Breast epithelium (tissue), 4 donors: ENCODE data around the gene CSF3. TPM values are rescaled to one million over a fixed set of nuclear protein-coding genes. Genes with fewer than 3 reads are reported as not detected.

Experiments
- DNase-seq, 2 donors: peaks; one replicate each; pipeline ENCODE4 v3.0.0-alpha.2; 2019; ENCODE audit warnings: low spot score in 2 of 2
- H3K27ac ChIP-seq, 2 donors: fragments of 200-600 bp; sonication (generic) in 1 of 2; one replicate each; pipeline ENCODE4 v1.5.1; 2016 to 2019; ENCODE audit warnings: mild to moderate bottlenecking in 1 of 2
- H3K27me3 ChIP-seq, 2 donors: fragments of 200-600 bp; sonication (generic) in 1 of 2; one replicate each; pipeline versions ENCODE4 v1.5.1 to v1.6.0; 2017 to 2019; ENCODE audit warnings: control low read depth in 1 of 2, mild to moderate bottlenecking in 1 of 2
- H3K36me3 ChIP-seq: fragments of 200-600 bp; one replicate; pipeline ENCODE4 v1.5.1; 2019
- H3K4me1 ChIP-seq, 2 donors: fragments of 200-600 bp; sonication (generic); one replicate each; pipeline ENCODE4 v1.5.1; 2016 to 2019; ENCODE audit warnings: control low read depth in 1 of 2
- H3K4me3 ChIP-seq, 3 donors: fragments of 200-600 bp; sonication (generic); 1 replicate in 2 of 3; 2 replicates in 1 of 3; pipeline ENCODE4 v1.5.1; 2016 to 2019; ENCODE audit warnings: mild to moderate bottlenecking in 3 of 3, moderate library complexity in 2 of 3
- H3K9me3 ChIP-seq, 2 donors: fragments of 200-600 bp; sonication (generic) in 1 of 2; one replicate each; pipeline ENCODE4 v1.5.1; 2016 to 2019; ENCODE audit warnings: control low read depth in 1 of 2
- POLR2A ChIP-seq: fragments of 450-650 bp; IDR thresholded peaks from one replicate; pipeline ENCODE4 v1.6.1; 2016; ENCODE audit warnings: antibody characterized with exemption, mild to moderate bottlenecking, moderate library complexity
- POLR2AphosphoS5 ChIP-seq, 3 donors: sonication (generic); formaldehyde crosslinking; IDR thresholded peaks; one replicate each; pipeline ENCODE4 v1.6.1; 2017; ENCODE audit warnings: antibody characterized with exemption in 3 of 3
- intact Hi-C: fragments of 100-400 bp; cut with DNase I; formaldehyde crosslinking; loops from one replicate; pipeline ENCODE4 v1.15.1; 2023; ENCODE audit warnings: low total_unique reads
- total RNA-seq, 3 donors: library from RNA; depleted of rRNA; stranded (reverse); fragments of >200 nt; gene quantifications; one replicate each; pipeline ENCODE4 v1.1.0, GENCODE V29; 2016
- TF ChIP-seq, protein P1 (sequence below), 3 donors: fragments of 450-650 bp; IDR thresholded peaks; one replicate each; pipeline ENCODE4 v1.5.1; 2016 to 2017; ENCODE audit warnings: antibody characterized with exemption in 3 of 3, mild to moderate bottlenecking in 3 of 3, moderate library complexity in 3 of 3

CSF3 gene
- total RNA-seq, 3 donors from 2014 or later = 0.32 to 13.0 TPM; not detected in 1

DNA sequence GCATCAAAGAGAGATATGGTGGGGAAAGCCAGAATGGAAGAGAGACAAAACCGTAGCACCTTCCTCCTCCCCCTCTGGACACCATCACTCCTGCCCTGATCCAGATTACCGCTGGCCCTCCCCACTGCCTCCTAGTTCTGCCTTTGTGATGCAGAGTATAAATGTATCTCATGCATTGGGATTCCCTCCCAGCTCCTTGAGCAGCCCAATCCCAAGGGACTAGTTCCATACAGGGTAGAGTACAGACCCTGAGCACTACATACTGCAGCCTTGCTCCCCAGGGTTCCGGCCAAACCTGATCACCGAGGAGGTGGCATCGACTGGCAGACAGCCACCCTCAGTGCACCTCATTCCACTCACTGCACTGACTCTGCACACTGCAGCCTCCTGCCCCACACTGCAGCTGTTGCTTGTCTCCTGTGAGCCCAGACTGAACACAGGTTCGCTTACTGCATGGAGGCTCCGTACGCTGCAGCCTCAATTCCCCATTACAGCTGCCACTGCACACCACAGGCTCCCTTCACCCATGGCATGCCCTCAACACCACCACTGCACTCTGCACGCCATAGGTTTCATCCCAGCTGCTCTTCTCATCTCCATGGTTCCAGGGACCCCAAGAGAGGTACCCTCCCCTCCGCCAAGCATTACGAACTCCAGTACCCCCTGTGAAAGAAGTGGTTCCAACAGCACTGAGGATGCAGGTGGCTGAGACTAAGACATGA is 45.8 kb downstream of the CSF3 start:
- intact Hi-C loops = loop anchor here (10.0 kb wide), 1 partner anchor 54 kb away; no protein-coding TSS in a partner anchor
- H3K9me3 ChIP-seq = no peaks in the 10 kb centered on the region
- no peak for DNase-seq
- H3K36me3 ChIP-seq = no peaks in the 10 kb centered on the region
- peaks cover 8 to 17% of the 10 kb centered on the region in 2 donors for H3K4me1 ChIP-seq
- no peak overlapping the region for H3K4me3 ChIP-seq
- TF ChIP-seq POLR2AphosphoS5 (IDR thresholded peaks at IDR 0.05) (no peak), POLR2A (no peak)
- TF ChIP-seq, protein P1, sequence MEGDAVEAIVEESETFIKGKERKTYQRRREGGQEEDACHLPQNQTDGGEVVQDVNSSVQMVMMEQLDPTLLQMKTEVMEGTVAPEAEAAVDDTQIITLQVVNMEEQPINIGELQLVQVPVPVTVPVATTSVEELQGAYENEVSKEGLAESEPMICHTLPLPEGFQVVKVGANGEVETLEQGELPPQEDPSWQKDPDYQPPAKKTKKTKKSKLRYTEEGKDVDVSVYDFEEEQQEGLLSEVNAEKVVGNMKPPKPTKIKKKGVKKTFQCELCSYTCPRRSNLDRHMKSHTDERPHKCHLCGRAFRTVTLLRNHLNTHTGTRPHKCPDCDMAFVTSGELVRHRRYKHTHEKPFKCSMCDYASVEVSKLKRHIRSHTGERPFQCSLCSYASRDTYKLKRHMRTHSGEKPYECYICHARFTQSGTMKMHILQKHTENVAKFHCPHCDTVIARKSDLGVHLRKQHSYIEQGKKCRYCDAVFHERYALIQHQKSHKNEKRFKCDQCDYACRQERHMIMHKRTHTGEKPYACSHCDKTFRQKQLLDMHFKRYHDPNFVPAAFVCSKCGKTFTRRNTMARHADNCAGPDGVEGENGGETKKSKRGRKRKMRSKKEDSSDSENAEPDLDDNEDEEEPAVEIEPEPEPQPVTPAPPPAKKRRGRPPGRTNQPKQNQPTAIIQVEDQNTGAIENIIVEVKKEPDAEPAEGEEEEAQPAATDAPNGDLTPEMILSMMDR (IDR thresholded peaks at IDR 0.05) = no peak
- H3K27ac ChIP-seq = no peak overlapping the region
- no peaks in the 10 kb centered on the region for H3K27me3 ChIP-seq

DNA sequence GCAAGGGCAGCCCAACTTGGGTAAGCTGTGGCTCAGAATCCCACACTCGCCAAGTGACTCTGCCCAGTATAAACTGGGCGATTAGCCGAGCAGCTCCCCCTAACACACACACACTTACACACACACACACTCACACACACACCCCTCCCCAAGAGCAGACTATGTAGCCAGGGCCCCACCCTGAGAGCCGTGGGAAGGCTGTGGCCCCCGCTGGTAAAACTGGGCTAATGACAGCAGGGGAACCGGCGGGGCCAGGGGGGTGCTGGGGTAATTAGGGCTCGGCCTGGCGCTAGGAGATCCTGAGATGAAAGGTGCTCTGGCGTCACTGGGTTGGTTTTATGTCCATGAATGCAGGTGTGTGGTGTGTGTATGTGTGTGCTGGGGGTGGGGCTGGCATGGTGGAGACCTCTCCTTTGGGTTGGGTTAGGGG is 46.4 kb downstream of the CSF3 start:
- H3K27me3 ChIP-seq = no peaks in the 10 kb centered on the region
- peaks cover 8 to 18% of the 10 kb centered on the region in 2 donors for H3K4me1 ChIP-seq
- H3K9me3 ChIP-seq = no peaks in the 10 kb centered on the region
- intact Hi-C loops = loop anchor here (10.0 kb wide), 1 partner anchor 53 kb away; no protein-coding TSS in a partner anchor
- TF ChIP-seq, protein P1 (IDR thresholded peaks at IDR 0.05) = no peak
- TF ChIP-seq POLR2A (no peak), POLR2AphosphoS5 (IDR thresholded peaks at IDR 0.05) (no peak)
- H3K27ac ChIP-seq = peak overlapping the region in 1 of 2 donors; percentile 32
- H3K36me3 ChIP-seq = no peaks in the 10 kb centered on the region
- H3K4me3 ChIP-seq = no peak overlapping the region
- DNase-seq = no peak

DNA sequence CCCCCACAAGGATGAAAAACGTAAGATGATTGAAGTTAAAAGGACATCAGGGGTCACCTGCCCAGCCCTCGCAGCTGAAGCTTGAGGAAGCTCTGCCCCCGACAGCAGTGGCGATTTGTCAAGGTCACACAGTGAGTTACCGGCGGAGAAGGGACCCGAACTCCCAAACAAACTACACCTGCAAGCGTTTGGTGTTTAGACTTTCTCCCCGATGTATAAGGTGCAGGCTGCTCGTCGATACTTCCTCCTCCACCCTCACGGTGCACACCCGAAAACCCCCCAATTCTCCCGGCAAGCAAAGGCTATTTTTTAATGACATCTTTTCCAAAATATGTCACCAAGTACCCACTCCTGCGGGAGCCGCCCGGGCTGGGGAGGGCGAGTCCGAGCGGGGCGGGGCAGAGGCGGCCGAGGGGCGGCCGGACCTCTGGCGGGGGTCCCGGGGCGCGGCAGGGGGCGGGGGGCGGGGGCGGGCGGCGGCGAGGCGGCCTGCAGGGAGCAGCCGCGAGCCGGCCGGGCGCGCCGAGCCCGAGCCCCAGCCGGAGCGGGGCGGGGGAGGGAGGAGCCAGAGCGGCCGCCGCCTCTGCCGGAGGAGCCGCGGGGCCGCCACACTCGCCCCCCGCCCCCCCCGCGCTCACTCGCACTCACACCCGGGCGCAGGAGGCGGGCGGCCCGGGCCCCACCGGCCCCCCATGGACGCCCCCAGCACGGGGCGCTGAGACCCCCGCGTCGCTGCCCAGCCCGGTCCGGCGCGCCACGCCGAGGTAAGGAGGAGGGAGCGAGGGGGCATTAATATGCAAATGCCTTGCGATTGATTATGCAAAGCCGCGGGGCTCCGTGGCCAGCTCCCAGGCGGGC is 47.3 kb downstream of the CSF3 start, which contains the start of gene THRA:
Gene THRA (plus strand): TSS at position 637 of the 858 bp plus-strand sequence. CDS start 11,524 bp downstream, outside the sequence.
- H3K9me3 ChIP-seq = no peaks in the 10 kb centered on the region
- intact Hi-C loops = loop anchor here (10.0 kb wide), 1 partner anchor 52 kb away; no protein-coding TSS in a partner anchor
- H3K27ac ChIP-seq = peak within 1 kb of the TSS; percentile 96 to 98
- H3K36me3 ChIP-seq = no peaks in the 10 kb centered on the region
- no peaks in the 10 kb centered on the region for H3K27me3 ChIP-seq
- TF ChIP-seq POLR2AphosphoS5 (IDR thresholded peaks at IDR 0.05) (peak in 1 of 3 donors; percentile 2), POLR2A (no peak)
- H3K4me3 ChIP-seq = peak within 1 kb of the TSS; percentile 87 to 100 (median 100)
- DNase-seq = peak in 1 of 2 donors; percentile 47
- peaks cover 8 to 18% of the 10 kb centered on the region in 2 donors for H3K4me1 ChIP-seq

DNA sequence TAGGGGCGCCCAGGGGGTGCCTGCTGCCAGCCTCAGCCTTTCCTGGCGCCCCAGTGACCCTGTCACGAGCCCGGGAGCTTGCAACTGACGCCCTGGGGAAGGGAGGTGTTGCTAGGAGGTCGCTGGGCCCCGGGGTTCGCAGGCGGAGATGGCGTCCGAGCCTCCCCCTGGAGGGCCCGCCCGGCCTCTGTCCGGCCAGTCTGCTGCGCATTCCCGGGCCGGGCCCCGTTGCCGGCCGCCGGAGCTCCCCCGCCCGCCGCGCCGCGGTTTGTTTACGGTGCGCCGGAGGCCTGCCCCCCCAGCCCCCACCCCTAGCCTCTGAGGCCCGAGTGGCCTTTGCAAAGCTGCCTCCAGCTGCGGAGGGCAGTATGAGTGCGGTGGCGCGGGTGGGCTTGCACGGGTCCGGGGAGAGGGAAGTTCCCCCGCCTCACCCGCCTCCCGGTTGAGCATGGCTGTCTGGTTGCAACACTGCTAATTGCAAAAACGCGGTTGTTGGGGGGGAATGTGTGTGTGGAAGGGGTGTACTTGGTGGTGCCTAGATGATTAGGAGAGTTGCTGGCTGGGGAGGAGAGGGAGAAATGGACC is 48.0 kb downstream of the CSF3 start:
- H3K27me3 ChIP-seq = no peaks in the 10 kb centered on the region
- H3K27ac ChIP-seq = peak overlapping the region; percentile 96 to 98
- intact Hi-C loops = loop anchor here (10.0 kb wide), 1 partner anchor 52 kb away; no protein-coding TSS in a partner anchor
- peaks cover 8 to 18% of the 10 kb centered on the region in 2 donors for H3K4me1 ChIP-seq
- DNase-seq = no peak
- H3K4me3 ChIP-seq = peak overlapping the region; percentile 87 to 100 (median 100)
- no peaks in the 10 kb centered on the region for H3K9me3 ChIP-seq
- H3K36me3 ChIP-seq = no peaks in the 10 kb centered on the region
- TF ChIP-seq POLR2AphosphoS5 (IDR thresholded peaks at IDR 0.05) (peak in 1 of 3 donors; percentile 9), POLR2A (no peak)
- TF ChIP-seq, protein P1 (IDR thresholded peaks at IDR 0.05) = no peak

DNA sequence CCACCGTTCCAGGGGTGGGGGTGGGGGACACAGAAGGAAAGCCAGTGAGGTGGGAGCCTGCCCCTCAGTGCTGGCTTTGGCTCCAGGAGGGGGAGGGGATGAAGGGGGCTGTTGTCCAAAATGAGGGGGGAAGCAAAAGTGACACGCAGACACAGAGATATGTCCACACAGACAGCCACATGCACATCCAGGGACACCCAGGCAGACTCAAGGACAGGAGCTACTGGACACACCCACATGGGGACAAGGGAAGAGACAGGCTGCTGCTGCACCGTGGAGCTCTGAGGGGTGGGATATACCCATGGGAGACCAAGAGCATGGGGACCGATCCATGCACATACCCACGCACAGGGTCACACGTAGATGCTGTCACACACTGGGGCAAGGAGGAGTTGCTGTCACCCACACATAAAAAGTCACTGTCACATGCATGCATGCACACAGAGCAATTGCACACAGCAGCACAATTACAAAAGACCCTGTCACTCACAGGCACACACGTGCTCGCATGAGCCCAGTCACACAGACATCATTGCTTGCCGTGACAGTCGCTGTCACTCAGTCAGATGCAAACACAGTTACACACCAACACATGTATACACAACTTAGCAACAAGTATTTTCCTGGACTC is 48.8 kb downstream of the CSF3 start:
- Histone ChIP-seq H3K27ac (peak overlapping the region; percentile 96 to 98), H3K4me1 (peaks cover 8 to 18% of the 10 kb centered on the region in 2 donors), H3K9me3 (no peaks in the 10 kb centered on the region), H3K4me3 (peak overlapping the region; percentile 87 to 100 (median 100)), H3K36me3 (no peaks in the 10 kb centered on the region), H3K27me3 (no peaks in the 10 kb centered on the region)
- no peak for DNase-seq
- no peak for TF ChIP-seq POLR2A
- TF ChIP-seq, protein P1 (IDR thresholded peaks at IDR 0.05) = no peak
- peak in 2 of 3 donors; percentile 4 to 18 for TF ChIP-seq POLR2AphosphoS5 (IDR thresholded peaks at IDR 0.05)
- intact Hi-C loops = loop anchor here (10.0 kb wide), 1 partner anchor 51 kb away; no protein-coding TSS in a partner anchor
